ENCODE results near the gene SMG9. TPM values are rescaled to one million over a fixed set of nuclear protein-coding genes. Genes with fewer than 3 reads are reported as not detected.

The SMG9 gene
- total RNA-seq, 4 donors from 2014 or later = 14.6 to 49.8 (median 28.0) TPM

GRCh38 chr19:43692877-43693276 lies 61.9 kb downstream of the SMG9 start:
- H3K27me3 ChIP-seq = no peaks in the 10 kb centered on the region
- WGBS, 2 donors = 75 to 77% methylated on average over 4 of the region's 4 CpGs
- DNase-seq (ENCODE audit: low spot score in 2 of 2) = no peak
- peaks cover 0 to 47% (median 3%) of the 10 kb centered on the region in 4 donors for H3K9me3 ChIP-seq
- no peaks in the 10 kb centered on the region for H3K36me3 ChIP-seq
- no peak overlapping the region for H3K4me3 ChIP-seq
- H3K27ac ChIP-seq = no peak overlapping the region
- TF ChIP-seq CTCF (IDR thresholded peaks at IDR 0.05) (no peak), POLR2A (IDR thresholded peaks at IDR 0.05) (no peak), EP300 (IDR thresholded peaks at IDR 0.05) (no peak)
- no peaks in the 10 kb centered on the region for H3K4me1 ChIP-seq

- no peaks in the 10 kb centered on the region for H3K27me3 ChIP-seq
- WGBS, 2 donors = 81 to 91% methylated on average over 2 of the region's 2 CpGs
- H3K9me3 ChIP-seq = peaks cover 0 to 47% (median 3%) of the 10 kb centered on the region in 4 donors
- no peak for DNase-seq (ENCODE audit: low spot score in 2 of 2)
- no peaks in the 10 kb centered on the region for H3K36me3 ChIP-seq
- no peak for TF ChIP-seq POLR2A (IDR thresholded peaks at IDR 0.05)
- no peak for TF ChIP-seq EP300 (IDR thresholded peaks at IDR 0.05)
- TF ChIP-seq CTCF (IDR thresholded peaks at IDR 0.05) = no peak
- H3K27ac ChIP-seq = no peak overlapping the region
- no peaks in the 10 kb centered on the region for H3K4me1 ChIP-seq
- H3K4me3 ChIP-seq = no peak overlapping the region
Measured at GRCh38 chr19:43692385-43692784, 62.4 kb downstream of the SMG9 start.

- no peaks in the 10 kb centered on the region for H3K36me3 ChIP-seq
- no peak overlapping the region for H3K27ac ChIP-seq
Measured at GRCh38 chr19:43691755-43692154, 63.0 kb downstream of the SMG9 start.

GRCh38 chr19:43690890-43691289 lies 63.9 kb downstream of the SMG9 start:
- H3K27me3 ChIP-seq = no peaks in the 10 kb centered on the region
- no peak overlapping the region for H3K27ac ChIP-seq
- 93 to 95% methylated on average over 3 of the region's 3 CpGs for WGBS, 2 donors
- TF ChIP-seq EP300 (IDR thresholded peaks at IDR 0.05) (no peak), CTCF (IDR thresholded peaks at IDR 0.05) (no peak), POLR2A (IDR thresholded peaks at IDR 0.05) (no peak)
- peaks cover 0 to 37% (median 3%) of the 10 kb centered on the region in 4 donors for H3K9me3 ChIP-seq
- H3K4me1 ChIP-seq = no peaks in the 10 kb centered on the region
- H3K36me3 ChIP-seq = no peaks in the 10 kb centered on the region
- no peak overlapping the region for H3K4me3 ChIP-seq
- DNase-seq (ENCODE audit: low spot score in 2 of 2) = no peak

More at GRCh38 chr19:43691755-43692154, 63.0 kb downstream of the SMG9 start:
- TF ChIP-seq EP300 (IDR thresholded peaks at IDR 0.05) (no peak), POLR2A (IDR thresholded peaks at IDR 0.05) (no peak), CTCF (IDR thresholded peaks at IDR 0.05) (no peak)
- peaks cover 0 to 46% (median 3%) of the 10 kb centered on the region in 4 donors for H3K9me3 ChIP-seq
- 89 to 96% methylated on average over 5 of the region's 5 CpGs for WGBS, 2 donors
- H3K4me3 ChIP-seq = no peak overlapping the region
- DNase-seq (ENCODE audit: low spot score in 2 of 2) = no peak
- H3K27me3 ChIP-seq = no peaks in the 10 kb centered on the region
- H3K4me1 ChIP-seq = no peaks in the 10 kb centered on the region

- no peaks in the 10 kb centered on the region for H3K36me3 ChIP-seq
- TF ChIP-seq EP300 (IDR thresholded peaks at IDR 0.05) = no peak
- TF ChIP-seq POLR2A (IDR thresholded peaks at IDR 0.05) = no peak
- TF ChIP-seq CTCF (IDR thresholded peaks at IDR 0.05) = no peak
- H3K4me3 ChIP-seq = no peak overlapping the region
- H3K9me3 ChIP-seq = peaks cover 0 to 34% (median 3%) of the 10 kb centered on the region in 4 donors
- H3K27ac ChIP-seq = no peak overlapping the region
- no peaks in the 10 kb centered on the region for H3K4me1 ChIP-seq
- H3K27me3 ChIP-seq = no peaks in the 10 kb centered on the region
- DNase-seq (ENCODE audit: low spot score in 2 of 2) = no peak
- WGBS, 2 donors = 52 to 59% methylated on average over 3 of the region's 3 CpGs
Measured at GRCh38 chr19:43690444-43690843, 64.3 kb downstream of the SMG9 start.

All from tibial nerve (tissue), 4 donors.